K562 (cell line): ENCODE data around the gene MYCBP2. TPM values are rescaled to one million over a fixed set of nuclear protein-coding genes. Genes with fewer than 3 reads are reported as not detected.

Experiments
- ATAC-seq: fragments of 200-7000 bp; cut with Tn5 transposase; 3 replicates; pipeline ENCODE4 v1.9.1; 2020; ENCODE audit warnings: moderate library complexity
- BruUV-seq: library from RNA; stranded (reverse); fragments of 400-500 nt; replicated peaks from 2 replicates; lab custom pipeline; 2021; lab: Mats Ljungman, UMichigan
- CTCF ChIA-PET: fragments of 300-600 bp; formaldehyde crosslinking; extraction: SDS; loops from one replicate; lab custom pipeline; 2021; ENCODE audit warnings: low intra/inter-chr PET ratio; lab: Yijun Ruan, JAX
- POLR2A ChIA-PET: fragments of 300-600, 350-650 bp; sonication (Branson Sonifier 250); formaldehyde crosslinking; extraction: SDS; loops from one replicate; lab custom pipeline; 2021; ENCODE audit warnings: antibody characterized with exemption, inconsistent platforms; lab: Yijun Ruan, JAX
- DNase-seq, 4 experiments: peaks; one replicate each; pipeline versions ENCODE4 v3.0.0 to v3.0.0-alpha.2; 2011 to 2018; ENCODE audit warnings: low spot score in 3 of 4, mixed read lengths in 3 of 4; ENCODE audit errors: extremely low read depth in 1 of 4
- FAIRE-seq: peaks from 2 replicates; lab custom pipeline; 2011; peaks lifted over from hg19 to GRCh38; lab: Jason Lieb, UNC
- H2AFZ ChIP-seq: 2 replicates; pipeline ENCODE4 v1.6.0; 2011; ENCODE audit warnings: low read depth, low read length, control low read depth, inconsistent platforms
- H3K27ac ChIP-seq: fragments of 200-600 bp; 3 replicates; pipeline ENCODE4 v1.8.0; 2011; ENCODE audit warnings: low read depth, mild to moderate bottlenecking, control low read depth, inconsistent platforms, low read length, moderate library complexity, mixed read lengths; ENCODE audit errors: extremely low read depth
- H3K27me3 ChIP-seq, 2 experiments: fragments of 300-600 bp in 1 of 2; 2 replicates in 1 of 2; 3 replicates in 1 of 2; pipeline versions ENCODE4 v1.6.0 to v1.8.0; 2011; ENCODE audit warnings: inconsistent platforms in 2 of 2, low read length in 2 of 2, mild to moderate bottlenecking in 1 of 2, mixed read lengths in 1 of 2, moderate library complexity in 1 of 2; ENCODE audit not compliant: control insufficient read depth in 2 of 2, insufficient read depth in 2 of 2
- H3K36me3 ChIP-seq: fragments of 300-600 bp; 3 replicates; pipeline ENCODE4 v1.8.0; 2011; ENCODE audit warnings: mild to moderate bottlenecking, low read length, inconsistent platforms; ENCODE audit not compliant: control insufficient read depth, insufficient read depth
- H3K4me1 ChIP-seq, 2 experiments: fragments of 200-600 bp in 1 of 2; replicated peaks in 1 of 2; 2 replicates in 1 of 2; 3 replicates in 1 of 2; pipeline versions ENCODE4 v1.5.1 to v1.8.0; 2011; ENCODE audit warnings: inconsistent platforms in 2 of 2, low read length in 2 of 2, mild to moderate bottlenecking in 1 of 2, mixed read lengths in 1 of 2, moderate library complexity in 1 of 2; ENCODE audit not compliant: control insufficient read depth in 2 of 2, insufficient read depth in 2 of 2
- H3K4me2 ChIP-seq: 2 replicates; pipeline ENCODE4 v1.6.1; 2011; ENCODE audit warnings: low read length, control low read depth, inconsistent platforms, mixed read lengths; ENCODE audit not compliant: insufficient read depth
- H3K4me3 ChIP-seq: fragments of 200-600 bp; sonication (generic), shearing (Covaris generic); 2 replicates; pipeline ENCODE4 v1.5.1; 2016; ENCODE audit warnings: control low read depth, inconsistent platforms
- H3K79me2 ChIP-seq: fragments of 200-600 bp; 3 replicates; pipeline ENCODE4 v1.8.0; 2011; ENCODE audit warnings: low read length, inconsistent platforms; ENCODE audit not compliant: control insufficient read depth, insufficient read depth
- H3K9ac ChIP-seq, 2 experiments: 2 replicates each; pipeline versions ENCODE4 v1.6.0 to v1.6.1; 2011; ENCODE audit warnings: low read depth in 2 of 2, low read length in 2 of 2, control low read depth in 1 of 2, inconsistent platforms in 1 of 2, mild to moderate bottlenecking in 1 of 2, mixed read lengths in 1 of 2; ENCODE audit not compliant: insufficient read depth in 1 of 2
- H3K9me1 ChIP-seq: one replicate; pipeline ENCODE4 v1.6.0; 2011; ENCODE audit warnings: inconsistent platforms, mild to moderate bottlenecking, low read length, moderate library complexity; ENCODE audit not compliant: control insufficient read depth, insufficient read depth
- H3K9me3 ChIP-seq: replicated peaks from 2 replicates; pipeline ENCODE4 v1.5.1; 2011; ENCODE audit warnings: low read depth, low read length, inconsistent platforms; ENCODE audit not compliant: control insufficient read depth, insufficient read depth
- H4K20me1 ChIP-seq: replicated peaks from 2 replicates; pipeline ENCODE4 v1.6.1; 2011; ENCODE audit warnings: low read length, inconsistent platforms, mixed read lengths; ENCODE audit not compliant: control insufficient read depth, insufficient read depth
- FOXP1 ChIP-seq: sonication (generic); formaldehyde crosslinking; IDR thresholded peaks from 2 replicates; pipeline ENCODE4 v1.8.0; 2022; ENCODE audit warnings: mild to moderate bottlenecking, missing genetic modification reagents
- LCOR ChIP-seq: sonication (generic); formaldehyde crosslinking; IDR thresholded peaks from 2 replicates; pipeline ENCODE4 v1.8.0; 2022; ENCODE audit warnings: mild to moderate bottlenecking, missing genetic modification reagents
- THAP12 ChIP-seq: fragments of 250-450 bp; sonication (Bioruptor Pico); IDR thresholded peaks from 2 replicates; pipeline ENCODE4 v1.9.0; 2021; ENCODE audit warnings: mild to moderate bottlenecking, inconsistent platforms
- ZBTB2 ChIP-seq: fragments of 450-650 bp; IDR thresholded peaks from 2 replicates; pipeline ENCODE4 v1.6.1; 2016; ENCODE audit warnings: antibody characterized with exemption
- ZNF512 ChIP-seq: IDR thresholded peaks from 2 replicates; pipeline ENCODE4 v1.6.1; 2016; ENCODE audit warnings: missing genetic modification characterization, missing compliant biosample characterization
- ZNF655 ChIP-seq: fragments of 250-450 bp; sonication (Bioruptor Pico); IDR thresholded peaks from 2 replicates; pipeline ENCODE4 v1.5.0; 2021
- WGBS: fragments of 100-300 bp; shearing (Covaris generic); methylation state at CpG from one replicate; pipeline ENCODE4 v1.1.6; 2016; ENCODE audit warnings: low coverage, mixed read lengths; ENCODE audit not compliant: insufficient coverage; ENCODE audit errors: missing lambda C conversion rate; 5-methylcytosine and 5-hydroxymethylcytosine counted together
- in situ Hi-C: fragments of 300-500 bp; cut with MboI; formaldehyde crosslinking; loops from 4 replicates; pipeline ENCODE4 v1.15.0; 2018; ENCODE audit warnings: inconsistent platforms, mixed read lengths
- intact Hi-C: fragments of 100-400 bp; cut with micrococcal nuclease; formaldehyde crosslinking; loops from 2 replicates; pipeline ENCODE4 v1.14.2; 2022
- polyA plus RNA-seq, 8 experiments: library from polyadenylated mRNA; depleted of rRNA in 4 of 8; stranded (reverse) in 5 of 8; unstranded in 3 of 8; fragments of >200 nt; fragmentation: Nextera tagmentation in 2 of 8; fragmentation: Illumina TruSeq in 1 of 8; extraction: Ambion mirVana in 2 of 8; extraction: Trizol in 1 of 8; gene quantifications; 2 replicates each; pipeline versions ENCODE4 v1.2.1 to v1.2.3, GENCODE V29; 2011 to 2014; ENCODE audit warnings: inconsistent platforms in 1 of 8, missing spikeins in 1 of 8
- total RNA-seq, 7 experiments: library from RNA; depleted of rRNA in 6 of 7; stranded (reverse); fragments of >200 nt in 6 of 7; fragmentation: Illumina TruSeq in 2 of 7; extraction: Trizol in 2 of 7; gene quantifications; 2 replicates each; pipeline versions ENCODE4 v1.2.1 to v1.2.3, GENCODE V29; 2011 to 2021; ENCODE audit warnings: low replicate concordance in 1 of 7

MYCBP2 gene
- total and polyA plus RNA-seq, 9 of the 15 experiments (the other 6 are each of a cell fraction or from before 2014, with no cell fraction given), result 13.2 to 47.2 (median 28.9) TPM

- BruUV-seq, result no TSS peak
- Histone ChIP-seq H2AFZ (no peak overlapping the region), H3K9me1 (no peaks in the 10 kb centered on the region), H3K9ac (no peak overlapping the region), H3K4me2 (no peak overlapping the region), H3K9me3 (no peaks in the 10 kb centered on the region), H4K20me1 (no peaks in the 10 kb centered on the region), H3K4me3 (no peak overlapping the region), H3K79me2 (no peaks in the 10 kb centered on the region), H3K4me1 (no peaks in the 10 kb centered on the region), H3K27ac (no peak overlapping the region), H3K36me3 (no peaks in the 10 kb centered on the region), H3K27me3 (no peaks in the 10 kb centered on the region)
- CTCF ChIA-PET, result no interaction called here
- intact Hi-C loops, result no loop called here
- TF ChIP-seq LCOR, result no peak
- TF ChIP-seq FOXP1 (CRISPR knock-in tag), result no peak
- no peak for TF ChIP-seq ZBTB2
- no peak for TF ChIP-seq ZNF512 (tag)
- no peak for TF ChIP-seq ZNF655
- TF ChIP-seq THAP12, result no peak
- in situ Hi-C loops, result no loop called here
- no peak for DNase-seq
- FAIRE-seq, result no peak
- no peak for ATAC-seq
- 0% methylated on average over 2 of the region's 2 CpGs for WGBS
- POLR2A ChIA-PET, result no interaction called here
Observed at GRCh38 chr13:77374786-77375185, 47.9 kb upstream of the MYCBP2 start.
